Measurements from ENCODE around the gene PPM1B. TPM values are rescaled to one million over a fixed set of nuclear protein-coding genes. Genes with fewer than 3 reads are reported as not detected.

Gene PPM1B
- total and polyA plus RNA-seq, 9 of the 15 experiments (the other 6 are each of a cell fraction or from before 2014, with no cell fraction given) = 8.9 to 44.0 (median 28.6) TPM

GRCh38 chr2:44169155-44169898, 652 bp downstream of the PPM1B start (continued):
- TF ChIP-seq CTBP1 (IDR thresholded peaks at IDR 0.05; ENCODE audit: borderline replicate concordance) (no peak), POLR2B (IDR thresholded peaks at IDR 0.05; ENCODE audit: low read depth, partially characterized antibody) (peak; percentile 28), ZNF740 (CRISPR knock-in tag; IDR thresholded peaks at IDR 0.05) (no peak), ZNF740 (tag; IDR thresholded peaks at IDR 0.05) (no peak), SMARCB1 (IDR thresholded peaks at IDR 0.05; ENCODE audit: insufficient read length, low read depth) (no peak), BRF2 (IDR thresholded peaks at IDR 0.05; ENCODE audit: borderline replicate concordance, insufficient read depth, insufficient read length) (no peak), BMI1 (IDR thresholded peaks at IDR 0.05; ENCODE audit: low read length) (no peak), SRF (CRISPR knock-in tag; IDR thresholded peaks at IDR 0.05) (no peak), YY1 (IDR thresholded peaks at IDR 0.05; ENCODE audit: borderline replicate concordance in 1 of 3, control insufficient read depth in 1 of 3, extremely low read depth in 1 of 3, insufficient read depth in 3 of 3, insufficient read length in 1 of 3, insufficient replicate concordance in 2 of 3, low read depth in 1 of 3, low read length in 2 of 3) (no peak), ZKSCAN8 (CRISPR knock-in tag; IDR thresholded peaks at IDR 0.05) (no peak), MCM7 (IDR thresholded peaks at IDR 0.05) (no peak), ZNF766 (CRISPR knock-in tag; conservative IDR thresholded peaks at IDR 0.05) (no peak), ZNF217 (CRISPR knock-in tag; IDR thresholded peaks at IDR 0.05) (no peak), HMGN3 (IDR thresholded peaks at IDR 0.05; ENCODE audit: borderline replicate concordance, extremely low read depth, insufficient read length, low read depth, low read length) (no peak), SRSF1 (IDR thresholded peaks at IDR 0.05; ENCODE audit: low read depth, low read length) (no peak), CEBPB (tag; IDR thresholded peaks at IDR 0.05) (no peak), ARID4B (CRISPR knock-in tag; IDR thresholded peaks at IDR 0.05) (peak; percentile 90), ZFPM2 (CRISPR knock-in tag; IDR thresholded peaks at IDR 0.05) (no peak), ZBTB9 (CRISPR knock-in tag; IDR thresholded peaks at IDR 0.05) (no peak), NR2F6 (CRISPR knock-in tag; IDR thresholded peaks at IDR 0.05) (no peak)

Data from K562 (cell line).